Hematopoietic multipotent progenitor cell treated with erythropoietin and hydrocortisone succinate and interleukin-3 and kit ligand, for 8 days (in vitro differentiated cells): ENCODE measurements around the gene BSPRY.
"Not testable (repeated sequence)": the region's sequence is repeated elsewhere in the genome, so short reads cannot be mapped to it uniquely, and the experiment has no call there.

Experiments used
- DNase-seq: peaks from one replicate; pipeline ENCODE4 v3.0.0-alpha.2; 2015

BSPRY gene

GRCh38 chr9:113397203-113397631 is 47.9 kb downstream of the BSPRY start:
- peak; percentile 98 for DNase-seq

GRCh38 chr9:113398796-113399195 is 49.5 kb downstream of the BSPRY start:
- no peak for DNase-seq

- DNase-seq = no peak
Observed at GRCh38 chr9:113399646-113400200, 50.4 kb downstream of the BSPRY start.

- DNase-seq = peak; percentile 98
Observed at GRCh38 chr9:113401027-113401792, 51.9 kb downstream of the BSPRY start, which contains the start of gene ALAD. TSS of gene ALAD (minus strand) at chr9:113401284. CDS start at chr9:113393559, 7,725 bp downstream.

- no peak for DNase-seq
Observed at GRCh38 chr9:113403646-113404045, 54.3 kb downstream of the BSPRY start.

- not testable (repeated sequence) for DNase-seq
Observed at GRCh38 chr9:113406353-113406752, 57.0 kb downstream of the BSPRY start.

GRCh38 chr9:113406873-113407511 is 57.7 kb downstream of the BSPRY start:
- DNase-seq = peak; percentile 84

- no peak for DNase-seq
Observed at GRCh38 chr9:113409481-113409880, 60.1 kb downstream of the BSPRY start.

GRCh38 chr9:113409883-113410206 is 60.5 kb downstream of the BSPRY start:
- no peak for DNase-seq

GRCh38 chr9:113410207-113410864 is 61.0 kb downstream of the BSPRY start, which contains the start of the genes C9orf43 and POLE3:
TSS of gene C9orf43 (plus strand) at chr9:113410747. CDS start at chr9:113413494, 2,747 bp downstream.
TSS of gene POLE3 (minus strand) at chr9:113410675. CDS start at chr9:113410293, 382 bp downstream.
- DNase-seq = peak; percentile 96

GRCh38 chr9:113416149-113416721 is 66.9 kb downstream of the BSPRY start:
- no peak for DNase-seq

- peak; percentile 26 for DNase-seq
Observed at GRCh38 chr9:113417370-113417769, 68.0 kb downstream of the BSPRY start.
